H1 (cell line): Measurements from ENCODE around the gene TLX1. TPM values are rescaled to one million over a fixed set of nuclear protein-coding genes. Genes with fewer than 3 reads are reported as not detected.
A peak's percentile ranks its signal among the peaks of the same experiment; 100 is the strongest.

Experiments
- CHD1 ChIP-seq: IDR thresholded peaks from 2 replicates; pipeline ENCODE4 v1.6.1; 2012; ENCODE audit warnings: low read depth, low read length, improper control_type of control experiment
- EP300 ChIP-seq, 2 experiments: IDR thresholded peaks; 1 replicate in 1 of 2; 2 replicates in 1 of 2; pipeline ENCODE4 v1.6.1; 2011 to 2012; ENCODE audit warnings: low read depth in 2 of 2, low read length in 2 of 2, mild to moderate bottlenecking in 2 of 2, borderline replicate concordance in 1 of 2, inconsistent platforms in 1 of 2, moderate library complexity in 1 of 2
- EZH2 ChIP-seq: fragments of 200-600 bp; sonication (generic); IDR thresholded peaks from 2 replicates; pipeline ENCODE4 v1.7.1; 2012; ENCODE audit warnings: low read depth, mild to moderate bottlenecking, moderate library complexity, low read length, inconsistent platforms; ENCODE audit not compliant: severe bottlenecking
- KDM4A ChIP-seq: IDR thresholded peaks from one replicate; pipeline ENCODE4 v1.7.1; 2012; ENCODE audit warnings: low read depth, mild to moderate bottlenecking, moderate library complexity, low read length, inconsistent platforms; ENCODE audit not compliant: severe bottlenecking
- POLR2A ChIP-seq, 2 experiments: IDR thresholded peaks; 1 replicate in 1 of 2; 2 replicates in 1 of 2; pipeline ENCODE4 v1.6.1; 2011; ENCODE audit warnings: low read depth in 2 of 2, low read length in 2 of 2, mild to moderate bottlenecking in 2 of 2; ENCODE audit errors: control extremely low read depth in 1 of 2
- RNF2 ChIP-seq: fragments of 200-900, 300-1000 bp; sonication (generic); IDR thresholded peaks from 2 replicates; pipeline ENCODE4 v1.7.1; 2016; ENCODE audit warnings: borderline replicate concordance, low read depth, mild to moderate bottlenecking, antibody characterized with exemption, low read length; ENCODE audit not compliant: poor library complexity, severe bottlenecking; ENCODE audit errors: missing control alignments
- SRF ChIP-seq: IDR thresholded peaks from 2 replicates; pipeline ENCODE4 v1.6.1; 2011; ENCODE audit warnings: mild to moderate bottlenecking, low read depth, low read length, moderate library complexity
- polyA plus RNA-seq, 7 experiments: library from polyadenylated mRNA; depleted of rRNA in 3 of 7; stranded (reverse) in 5 of 7; unstranded in 2 of 7; fragments of >200 nt in 5 of 7; fragments of 200-250 nt in 2 of 7; gene quantifications; 1 replicate in 5 of 7; 2 replicates in 1 of 7; 4 replicates in 1 of 7; pipeline versions ENCODE4 v1.2.1 to v1.2.3, GENCODE V29; 2011 to 2013; ENCODE audit warnings: missing spikeins in 2 of 7, mixed read lengths in 2 of 7
- total RNA-seq: library from RNA; stranded (reverse); fragmentation: NEBNext Ultra II Directional; extraction: Animal tissue kit (Norgen Biotek cat#: 25700); gene quantifications from 2 replicates; pipeline ENCODE4 v1.2.1, GENCODE V29; 2021
- TF ChIP-seq, protein P1 (sequence below): IDR thresholded peaks from 2 replicates; pipeline ENCODE4 v1.6.1; 2012; ENCODE audit warnings: inconsistent platforms

TLX1 gene
- total and polyA plus RNA-seq, 2 of the 8 experiments (the other 6 are each of a cell fraction or from before 2014, with no cell fraction given): not detected

DNA sequence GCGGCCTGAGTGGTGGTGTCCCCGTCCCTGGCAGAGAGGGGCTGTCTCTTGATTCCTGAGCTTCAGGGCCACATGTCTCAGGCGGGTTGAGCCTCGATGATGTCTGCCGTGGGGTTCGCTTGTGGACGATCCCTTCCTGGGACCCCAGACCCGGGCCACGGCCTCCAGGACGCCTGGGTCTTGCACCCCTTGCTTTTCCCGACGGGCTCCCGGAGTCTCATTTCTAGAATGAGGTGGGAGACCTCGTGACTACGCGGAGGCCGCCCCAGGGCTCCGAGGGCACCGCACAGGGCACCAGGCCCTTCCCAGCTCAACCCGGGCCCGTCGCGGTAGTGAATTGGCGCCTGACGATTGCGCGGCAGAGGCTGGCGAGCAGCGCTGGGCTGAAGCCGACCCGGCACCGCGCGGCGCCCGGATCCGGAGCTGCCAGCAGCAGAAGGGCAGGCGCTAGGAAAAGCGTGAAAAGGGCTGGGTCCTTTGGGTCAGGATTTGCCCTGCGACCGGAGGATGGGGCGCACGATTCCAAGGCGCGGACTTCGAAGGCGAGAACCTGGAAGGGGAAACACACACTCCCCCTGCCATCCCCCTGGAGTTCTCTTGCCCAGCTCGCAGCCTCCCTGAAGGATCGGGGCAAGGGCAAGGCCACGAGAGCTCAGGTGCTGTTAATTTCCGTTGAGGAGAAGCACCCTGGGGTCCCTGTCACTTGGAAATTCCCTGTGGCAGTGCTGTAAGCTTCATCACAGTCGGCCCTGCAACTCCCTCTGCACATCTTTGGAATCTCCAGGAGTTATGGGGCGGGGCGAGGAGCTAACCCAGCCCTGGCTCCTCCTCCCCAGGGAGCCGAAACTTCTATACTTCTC lies 15.5 kb downstream of the TLX1 start (continued):
- TF ChIP-seq, protein P1, sequence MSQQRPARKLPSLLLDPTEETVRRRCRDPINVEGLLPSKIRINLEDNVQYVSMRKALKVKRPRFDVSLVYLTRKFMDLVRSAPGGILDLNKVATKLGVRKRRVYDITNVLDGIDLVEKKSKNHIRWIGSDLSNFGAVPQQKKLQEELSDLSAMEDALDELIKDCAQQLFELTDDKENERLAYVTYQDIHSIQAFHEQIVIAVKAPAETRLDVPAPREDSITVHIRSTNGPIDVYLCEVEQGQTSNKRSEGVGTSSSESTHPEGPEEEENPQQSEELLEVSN: peak; percentile 70; the same call in 1 of the 2 replicates
- peak; percentile 57 for TF ChIP-seq KDM4A
- TF ChIP-seq CHD1: no peak
- no peak for TF ChIP-seq SRF
- no peak for TF ChIP-seq POLR2A (IDR thresholded peaks at IDR 0.05; ENCODE audit: control extremely low read depth in 1 of 2, low read depth in 2 of 2, low read length in 2 of 2)
- TF ChIP-seq EZH2: peak; percentile 98
- peak; percentile 70 for TF ChIP-seq RNF2
- TF ChIP-seq EP300 (IDR thresholded peaks at IDR 0.05; ENCODE audit: borderline replicate concordance in 1 of 2, low read depth in 2 of 2, low read length in 2 of 2): no peak
- TF ChIP-seq, all 59 proteins: peak for 10
